GM12892 (cell line): ENCODE data around the gene VPS51.

ENCODE experiments used
- DNase-seq: peaks from one replicate; pipeline ENCODE4 v3.0.0; 2011; ENCODE audit not compliant: insufficient read length
- FAIRE-seq: peaks from 2 replicates; lab custom pipeline; 2011; peaks lifted over from hg19 to GRCh38; lab: Jason Lieb, UNC
- POLR2A ChIP-seq: IDR thresholded peaks from 2 replicates; pipeline ENCODE4 v1.6.1; 2011; ENCODE audit warnings: low read depth, low read length, control low read depth
- POLR2AphosphoS5 ChIP-seq: IDR thresholded peaks from 2 replicates; pipeline ENCODE4 v1.6.1; 2011; ENCODE audit warnings: low read depth, low read length, control low read depth
- TAF1 ChIP-seq: IDR thresholded peaks from 2 replicates; pipeline ENCODE4 v1.6.1; 2011; ENCODE audit warnings: low read depth, mild to moderate bottlenecking, control low read depth, low read length, borderline replicate concordance

VPS51 gene

DNA sequence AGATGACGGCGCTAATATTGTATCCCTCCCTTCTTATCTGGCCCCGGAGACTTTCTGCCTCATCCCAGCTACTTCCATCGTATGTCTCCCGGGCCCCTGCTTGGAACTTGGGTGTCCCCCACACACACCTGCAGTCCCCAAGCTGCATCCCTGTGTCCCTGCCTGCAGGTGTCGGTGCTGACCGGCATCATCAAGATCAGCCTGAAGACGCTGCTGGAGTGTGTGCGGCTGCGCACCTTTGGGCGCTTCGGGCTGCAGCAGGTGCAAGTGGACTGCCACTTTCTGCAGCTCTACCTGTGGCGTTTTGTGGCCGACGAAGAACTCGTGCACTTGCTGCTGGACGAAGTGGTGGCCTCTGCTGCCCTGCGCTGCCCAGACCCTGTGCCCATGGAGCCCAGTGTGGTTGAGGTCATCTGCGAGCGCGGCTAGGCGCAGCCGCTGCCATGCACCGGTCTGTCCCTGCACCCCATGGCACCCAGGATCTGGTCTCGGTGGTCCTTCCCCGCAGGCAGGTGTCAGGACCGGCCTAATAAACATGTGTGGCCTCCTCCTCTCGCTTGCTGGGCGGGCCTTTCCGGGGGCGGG lies 15.2 kb downstream of the VPS51 start:
- FAIRE-seq (no peak), DNase-seq (no peak)
- TF ChIP-seq TAF1 (no peak), POLR2AphosphoS5 (no peak), POLR2A (no peak)

DNA sequence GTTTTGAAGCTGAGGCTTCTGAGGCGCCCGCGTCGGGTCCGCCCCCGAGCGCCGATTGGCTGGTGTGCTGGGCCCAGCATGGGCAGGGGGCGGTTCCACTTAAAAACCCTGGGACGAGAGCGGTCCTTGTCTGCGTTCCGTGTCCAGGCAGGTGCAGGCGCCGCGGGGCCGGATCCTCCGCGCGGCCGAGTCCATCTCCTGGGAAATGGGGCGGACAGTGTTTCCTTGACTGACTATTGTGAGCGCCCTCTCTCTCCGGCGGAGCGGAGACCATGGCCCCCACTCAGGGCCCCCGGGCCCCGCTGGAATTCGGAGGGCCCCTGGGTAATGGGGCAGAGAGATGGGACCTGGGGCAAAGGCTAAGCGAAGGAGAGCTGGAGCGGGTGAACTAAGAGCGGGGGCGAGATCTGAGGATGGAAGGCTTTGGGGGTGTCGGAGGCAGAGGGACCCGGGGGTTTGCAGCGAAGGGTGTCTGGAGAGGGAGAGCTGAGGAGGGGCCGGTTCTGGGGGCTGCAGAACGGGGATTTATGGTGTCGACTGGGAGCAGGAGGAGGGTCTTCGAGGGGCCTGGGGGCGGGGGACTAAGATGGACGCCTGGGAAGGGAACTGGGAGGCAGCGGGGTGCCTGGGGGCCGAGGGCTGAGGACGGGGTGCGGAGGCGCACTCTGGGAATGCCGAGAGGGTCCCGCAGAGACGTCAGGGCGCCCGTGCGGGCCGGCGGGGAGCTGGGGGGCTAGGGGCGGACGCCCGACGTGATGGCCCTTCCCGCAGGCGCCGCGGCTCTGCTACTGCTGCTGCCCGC lies 15.9 kb downstream of the VPS51 start, which contains the start of gene TM7SF2:
TSS of gene TM7SF2 (plus strand) at position 129 of the 802 bp plus-strand sequence. CDS start at position 273, 144 bp downstream.
- peak; percentile 10; the same call in 1 of the 2 replicates for TF ChIP-seq TAF1
- peak; percentile 95 for TF ChIP-seq POLR2A
- TF ChIP-seq POLR2AphosphoS5 = peak; percentile 87
- DNase-seq = peak; percentile 97
- peak; percentile 100 for FAIRE-seq

DNA sequence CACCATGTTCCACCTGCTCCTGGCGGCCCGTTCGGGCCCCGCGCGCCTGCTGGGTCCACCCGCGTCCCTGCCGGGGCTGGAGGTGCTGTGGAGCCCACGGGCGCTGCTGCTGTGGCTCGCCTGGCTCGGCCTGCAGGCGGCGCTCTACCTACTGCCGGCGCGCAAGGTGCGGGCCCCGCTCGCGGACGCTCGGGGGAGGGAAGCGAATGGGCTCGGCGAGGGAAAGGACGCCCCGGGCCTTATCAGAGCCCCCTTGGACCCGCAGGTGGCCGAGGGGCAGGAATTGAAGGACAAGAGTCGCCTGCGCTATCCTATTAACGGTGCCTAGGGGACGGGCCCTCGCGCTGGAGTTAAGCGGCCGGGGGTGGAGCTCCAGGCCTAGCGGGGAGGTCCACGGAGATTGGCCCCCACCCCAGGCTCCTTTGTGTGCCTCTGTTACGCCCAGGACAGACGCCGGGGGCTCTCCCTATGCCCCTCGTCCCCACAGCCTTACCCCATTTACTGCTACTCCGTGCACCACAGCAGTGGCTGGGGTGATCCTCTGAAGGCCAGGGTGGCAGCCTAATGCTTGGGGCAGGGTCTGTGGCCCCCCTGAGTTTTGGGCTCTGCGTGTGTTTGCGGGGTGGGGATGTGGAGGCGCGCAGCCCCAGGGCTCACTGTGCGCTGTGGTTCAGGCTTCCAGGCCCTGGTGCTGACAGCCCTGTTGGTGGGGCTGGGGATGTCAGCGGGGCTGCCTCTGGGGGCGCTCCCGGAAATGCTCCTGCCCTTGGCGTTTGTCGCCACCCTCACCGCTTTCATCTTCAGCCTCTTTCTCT lies 16.7 kb downstream of the VPS51 start:
- peak; percentile 59; the same call in 1 of the 2 replicates for TF ChIP-seq POLR2AphosphoS5
- no peak for TF ChIP-seq TAF1
- no peak; the same call in 1 of the 2 replicates for TF ChIP-seq POLR2A
- DNase-seq (peak; percentile 75), FAIRE-seq (peak; percentile 98)

DNA sequence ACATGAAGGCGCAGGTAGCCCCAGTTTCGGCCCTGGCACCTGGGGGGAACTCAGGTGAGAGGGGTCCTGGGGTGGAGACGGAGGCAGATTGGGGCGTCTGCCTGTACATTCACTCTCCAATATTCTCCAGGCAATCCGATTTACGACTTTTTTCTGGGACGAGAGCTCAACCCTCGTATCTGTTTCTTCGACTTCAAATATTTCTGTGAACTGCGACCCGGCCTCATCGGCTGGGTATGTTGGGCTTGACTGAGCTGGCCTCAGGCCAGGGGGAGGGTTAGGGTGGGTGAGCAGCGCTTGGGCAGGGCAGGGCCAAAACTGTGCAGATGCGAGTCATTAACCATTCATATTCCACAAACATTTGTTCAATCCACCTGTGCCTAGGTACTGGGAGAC lies 17.3 kb downstream of the VPS51 start:
- no peak for DNase-seq
- TF ChIP-seq TAF1 = no peak
- TF ChIP-seq POLR2AphosphoS5 = no peak
- no peak for TF ChIP-seq POLR2A
- peak; percentile 40 for FAIRE-seq

DNA sequence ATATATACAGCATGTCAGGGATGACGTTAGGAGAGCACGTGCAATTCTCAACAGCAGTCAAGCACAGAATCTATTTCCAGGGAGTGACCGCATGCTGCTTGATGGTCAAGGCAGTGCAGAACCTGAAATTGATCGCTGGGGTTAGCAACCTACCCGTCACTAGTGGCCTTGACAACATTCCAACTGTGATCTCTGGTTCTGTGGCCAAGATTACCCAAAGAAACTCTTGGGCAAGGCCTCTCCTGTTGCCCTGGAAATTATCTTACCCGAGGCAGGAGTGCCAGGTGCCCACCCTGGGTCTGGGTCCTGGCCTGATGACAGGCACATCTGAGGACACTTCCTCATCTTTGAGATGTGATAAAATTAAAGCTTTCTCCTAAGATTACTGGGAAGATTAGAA lies 17.8 kb downstream of the VPS51 start:
- DNase-seq = no peak
- TF ChIP-seq POLR2AphosphoS5 (no peak), TAF1 (no peak), POLR2A (no peak)
- FAIRE-seq = peak; percentile 17

DNA sequence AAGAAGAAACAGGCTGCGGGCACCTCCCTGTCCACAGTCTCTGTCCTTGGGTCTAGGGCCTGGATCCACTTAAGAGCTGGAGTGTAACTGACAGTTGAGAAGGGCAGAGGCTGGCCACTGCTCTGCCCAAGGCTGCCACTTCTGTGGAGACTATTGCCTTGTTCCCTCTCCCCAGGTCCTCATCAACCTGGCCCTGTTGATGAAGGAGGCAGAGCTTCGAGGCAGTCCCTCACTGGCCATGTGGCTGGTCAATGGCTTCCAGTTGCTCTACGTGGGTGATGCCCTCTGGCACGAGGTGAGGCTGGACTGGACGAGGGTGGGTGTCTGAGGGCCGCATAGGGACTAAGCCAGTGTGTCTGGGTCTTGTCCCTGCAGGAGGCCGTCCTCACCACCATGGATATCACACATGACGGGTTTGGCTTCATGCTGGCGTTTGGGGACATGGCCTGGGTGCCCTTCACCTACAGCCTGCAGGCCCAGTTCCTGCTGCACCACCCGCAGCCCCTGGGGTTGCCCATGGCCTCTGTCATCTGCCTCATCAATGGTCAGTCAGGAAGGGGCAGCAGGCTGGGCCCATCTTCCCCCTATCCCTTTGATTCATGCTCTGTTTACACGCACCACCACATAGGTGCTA lies 18.6 kb downstream of the VPS51 start:
- FAIRE-seq = no peak
- DNase-seq = no peak
- TF ChIP-seq POLR2A = no peak; the same call in 1 of the 2 replicates
- TF ChIP-seq TAF1 = no peak
- no peak for TF ChIP-seq POLR2AphosphoS5

DNA sequence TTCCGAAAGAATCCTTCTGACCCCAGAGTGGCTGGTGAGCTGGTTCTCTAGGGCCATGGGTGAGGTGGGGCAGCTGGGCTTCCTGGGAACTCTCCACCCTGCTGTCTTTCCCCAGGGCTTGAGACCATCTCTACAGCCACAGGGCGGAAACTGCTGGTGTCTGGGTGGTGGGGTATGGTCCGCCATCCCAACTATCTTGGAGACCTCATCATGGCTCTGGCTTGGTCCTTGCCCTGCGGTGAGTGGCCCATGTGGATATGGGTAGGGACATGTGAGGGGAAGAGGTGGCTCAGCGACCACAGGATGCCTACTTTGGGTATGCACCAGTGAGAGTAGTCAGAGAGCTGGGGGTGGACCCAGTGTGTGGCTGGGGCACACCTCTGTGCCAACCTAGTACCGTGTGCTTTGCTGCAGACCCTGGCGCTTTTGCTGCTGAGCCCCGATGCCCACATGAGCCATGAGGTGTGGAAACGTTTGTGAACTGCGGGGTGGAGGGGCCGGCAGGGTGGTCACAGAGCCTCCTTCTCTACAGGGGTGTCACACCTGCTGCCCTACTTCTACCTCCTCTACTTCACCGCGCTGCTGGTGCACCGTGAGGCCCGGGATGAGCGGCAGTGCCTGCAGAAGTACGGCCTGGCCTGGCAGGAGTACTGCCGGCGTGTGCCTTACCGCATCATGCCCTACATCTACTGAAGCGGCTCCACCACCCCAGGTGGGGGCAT lies 19.5 kb downstream of the VPS51 start:
- DNase-seq = no peak
- TF ChIP-seq POLR2AphosphoS5 = no peak; the same call in 1 of the 2 replicates
- TF ChIP-seq TAF1 = no peak
- TF ChIP-seq POLR2A = peak; percentile 62; the same call in 1 of the 2 replicates
- FAIRE-seq = no peak

DNA sequence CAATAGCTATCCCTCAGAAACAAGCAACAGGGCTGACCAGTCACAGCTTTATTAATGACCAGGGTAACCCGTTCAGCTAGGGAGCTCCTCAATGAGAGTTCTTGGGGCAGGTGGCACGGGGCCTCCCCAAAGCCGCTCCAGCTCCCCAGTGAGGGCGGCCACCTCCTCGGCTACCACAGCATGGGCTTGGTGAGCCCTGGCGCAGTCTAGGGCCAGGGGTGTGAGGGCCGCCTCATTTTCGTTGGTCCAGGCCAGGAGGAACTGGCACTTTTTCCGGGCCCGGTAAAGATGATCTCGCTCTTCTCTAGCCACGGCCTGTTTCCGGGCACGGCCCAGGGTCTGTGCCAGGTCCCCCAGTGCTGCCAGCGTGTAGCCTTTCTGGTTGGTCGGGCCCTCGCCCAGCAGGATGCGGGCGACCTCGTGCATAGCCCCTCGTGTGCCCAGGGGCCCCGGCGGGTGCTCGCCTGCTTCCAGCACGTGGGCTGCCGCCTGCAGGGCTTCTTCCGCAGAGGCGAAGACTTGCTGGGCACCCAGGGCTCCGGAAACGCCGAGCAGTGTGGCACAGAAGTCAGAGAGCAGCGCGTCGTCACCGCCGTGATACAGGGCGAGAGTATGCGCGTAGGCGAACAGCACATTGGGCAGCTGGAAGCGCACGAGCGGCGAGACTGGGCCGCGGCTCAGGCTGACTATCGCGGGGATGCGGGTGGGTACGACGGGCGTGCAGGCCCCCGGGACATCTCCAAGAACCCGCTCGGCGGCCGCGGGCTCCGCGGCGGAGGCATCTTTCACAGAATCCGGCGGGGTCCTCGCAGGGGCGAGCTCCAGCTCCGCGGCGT lies 20.6 kb downstream of the VPS51 start:
- no peak for DNase-seq

More for the DNA sequence above, 20.6 kb downstream of the VPS51 start:
- FAIRE-seq = no peak
- no peak for TF ChIP-seq POLR2A
- no peak for TF ChIP-seq TAF1
- no peak; the same call in 1 of the 2 replicates for TF ChIP-seq POLR2AphosphoS5
